ENCODE measurements around the gene CRKL.
"Not testable (repeated sequence)": the region's sequence is repeated elsewhere in the genome, so short reads cannot be mapped to it uniquely, and the experiment has no call there.

CRKL gene

DNA sequence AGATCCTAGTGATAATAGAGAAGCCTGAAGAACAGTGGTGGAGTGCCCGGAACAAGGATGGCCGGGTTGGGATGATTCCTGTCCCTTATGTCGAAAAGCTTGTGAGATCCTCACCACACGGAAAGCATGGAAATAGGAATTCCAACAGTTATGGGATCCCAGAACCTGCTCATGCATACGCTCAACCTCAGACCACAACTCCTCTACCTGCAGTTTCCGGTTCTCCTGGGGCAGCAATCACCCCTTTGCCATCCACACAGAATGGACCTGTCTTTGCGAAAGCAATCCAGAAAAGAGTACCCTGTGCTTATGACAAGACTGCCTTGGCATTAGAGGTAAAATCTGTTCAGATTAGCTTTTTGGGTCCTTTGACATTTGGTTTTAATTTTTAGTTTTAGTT is 16.7 kb downstream of the CRKL start:
- DNase-seq (ENCODE audit: low read depth in 1 of 2, low spot score in 1 of 2): no peak
- TF ChIP-seq GABPA (IDR thresholded peaks at IDR 0.05; ENCODE audit: low read depth) (no peak), SPI1 (IDR thresholded peaks at IDR 0.05; ENCODE audit: borderline replicate concordance, low read depth) (no peak), POLR2AphosphoS5 (IDR thresholded peaks at IDR 0.05; ENCODE audit: low read depth) (no peak), REST (IDR thresholded peaks at IDR 0.05; ENCODE audit: insufficient replicate concordance, low read depth) (no peak)
- TF ChIP-seq, protein P1, sequence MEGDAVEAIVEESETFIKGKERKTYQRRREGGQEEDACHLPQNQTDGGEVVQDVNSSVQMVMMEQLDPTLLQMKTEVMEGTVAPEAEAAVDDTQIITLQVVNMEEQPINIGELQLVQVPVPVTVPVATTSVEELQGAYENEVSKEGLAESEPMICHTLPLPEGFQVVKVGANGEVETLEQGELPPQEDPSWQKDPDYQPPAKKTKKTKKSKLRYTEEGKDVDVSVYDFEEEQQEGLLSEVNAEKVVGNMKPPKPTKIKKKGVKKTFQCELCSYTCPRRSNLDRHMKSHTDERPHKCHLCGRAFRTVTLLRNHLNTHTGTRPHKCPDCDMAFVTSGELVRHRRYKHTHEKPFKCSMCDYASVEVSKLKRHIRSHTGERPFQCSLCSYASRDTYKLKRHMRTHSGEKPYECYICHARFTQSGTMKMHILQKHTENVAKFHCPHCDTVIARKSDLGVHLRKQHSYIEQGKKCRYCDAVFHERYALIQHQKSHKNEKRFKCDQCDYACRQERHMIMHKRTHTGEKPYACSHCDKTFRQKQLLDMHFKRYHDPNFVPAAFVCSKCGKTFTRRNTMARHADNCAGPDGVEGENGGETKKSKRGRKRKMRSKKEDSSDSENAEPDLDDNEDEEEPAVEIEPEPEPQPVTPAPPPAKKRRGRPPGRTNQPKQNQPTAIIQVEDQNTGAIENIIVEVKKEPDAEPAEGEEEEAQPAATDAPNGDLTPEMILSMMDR (IDR thresholded peaks at IDR 0.05; ENCODE audit: insufficient read depth, low read length): no peak
- H3K27ac ChIP-seq (replicated peaks): no peak overlapping the region
- H3K4me3 ChIP-seq (replicated peaks; ENCODE audit: insufficient read depth, low read length): no peak overlapping the region
- no peaks in the 10 kb centered on the region for H3K27me3 ChIP-seq (ENCODE audit: insufficient read depth, poor library complexity, severe bottlenecking)

GRCh38 chr22:20935049-20935448 is 17.8 kb downstream of the CRKL start:
- not testable (repeated sequence) for H3K27ac ChIP-seq (replicated peaks); H3K4me3 ChIP-seq (replicated peaks; ENCODE audit: insufficient read depth, low read length); DNase-seq (ENCODE audit: low read depth in 1 of 2, low spot score in 1 of 2); H3K27me3 ChIP-seq (ENCODE audit: insufficient read depth, poor library complexity, severe bottlenecking)

- not testable (repeated sequence) for H3K4me3 ChIP-seq (replicated peaks; ENCODE audit: insufficient read depth, low read length); DNase-seq (ENCODE audit: low read depth in 1 of 2, low spot score in 1 of 2); H3K27me3 ChIP-seq (ENCODE audit: insufficient read depth, poor library complexity, severe bottlenecking); H3K27ac ChIP-seq (replicated peaks)
Measured at GRCh38 chr22:20935780-20936539, 18.8 kb downstream of the CRKL start.

DNA sequence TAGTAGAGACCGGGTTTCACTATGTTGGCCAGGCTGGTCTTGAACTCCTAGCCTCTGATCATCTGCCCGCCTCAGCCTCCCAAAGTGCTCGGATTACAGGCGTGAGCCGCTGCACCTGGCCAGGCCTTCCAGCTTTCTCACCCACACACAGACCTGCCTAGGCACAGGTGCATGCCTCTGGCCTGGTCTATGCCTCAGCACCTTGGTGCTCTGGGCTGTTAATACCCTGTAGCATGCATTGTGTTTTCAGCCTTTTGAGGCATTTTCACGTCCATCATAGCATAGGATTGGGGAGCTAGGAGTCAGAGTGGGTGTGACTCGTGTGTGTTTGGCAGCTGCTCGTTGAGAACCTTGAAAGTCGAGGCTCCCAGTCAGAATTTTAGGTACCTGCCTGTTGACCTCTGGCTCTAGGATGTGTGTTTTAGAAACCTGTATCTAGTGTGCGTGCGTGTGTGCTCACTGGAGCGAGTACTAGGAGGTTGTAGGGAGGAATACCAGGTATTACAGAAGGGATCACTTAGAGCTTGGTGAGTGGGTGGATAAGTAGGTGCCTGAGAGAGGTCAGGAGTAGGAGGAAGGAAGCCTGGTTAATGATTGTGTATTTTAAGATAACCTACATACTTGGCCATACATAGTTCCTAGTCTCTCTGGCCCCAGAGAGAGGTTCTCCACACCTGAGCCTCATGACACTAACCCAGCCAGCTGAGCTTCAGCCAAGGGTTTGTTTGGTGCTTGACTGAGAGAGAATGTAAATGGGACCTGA is 20.0 kb downstream of the CRKL start:
- H3K4me3 ChIP-seq (replicated peaks; ENCODE audit: insufficient read depth, low read length): no peak overlapping the region
- DNase-seq (ENCODE audit: low read depth in 1 of 2, low spot score in 1 of 2): no peak
- TF ChIP-seq POLR2AphosphoS5 (IDR thresholded peaks at IDR 0.05; ENCODE audit: low read depth) (no peak), REST (IDR thresholded peaks at IDR 0.05; ENCODE audit: insufficient replicate concordance, low read depth) (no peak), SPI1 (IDR thresholded peaks at IDR 0.05; ENCODE audit: borderline replicate concordance, low read depth) (no peak), GABPA (IDR thresholded peaks at IDR 0.05; ENCODE audit: low read depth) (no peak)
- TF ChIP-seq, protein P1 (IDR thresholded peaks at IDR 0.05; ENCODE audit: insufficient read depth, low read length): no peak
- no peaks in the 10 kb centered on the region for H3K27me3 ChIP-seq (ENCODE audit: insufficient read depth, poor library complexity, severe bottlenecking)
- no peak overlapping the region for H3K27ac ChIP-seq (replicated peaks)
